ENCODE measurements around the gene U2SURP.
"Not testable (repeated sequence)": the region's sequence is repeated elsewhere in the genome, so short reads cannot be mapped to it uniquely, and the experiment has no call there.

The U2SURP gene

DNA sequence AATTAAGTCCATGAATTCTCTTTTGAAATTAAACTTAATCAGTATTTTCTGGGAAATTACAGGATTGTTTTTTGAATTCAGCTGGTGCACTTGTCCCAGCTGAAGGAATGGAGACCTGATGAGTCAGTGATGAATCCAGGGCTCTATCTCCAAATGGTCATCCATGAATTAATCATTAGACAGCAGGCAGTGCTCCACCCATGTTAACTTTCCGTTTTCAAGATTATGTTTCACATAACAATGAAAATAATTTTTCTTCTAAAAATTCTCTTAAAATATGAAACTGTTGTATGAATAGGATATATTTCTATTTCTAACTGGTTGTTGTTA is 24.0 kb upstream of the U2SURP start:
- DNase-seq, result no peak

DNA sequence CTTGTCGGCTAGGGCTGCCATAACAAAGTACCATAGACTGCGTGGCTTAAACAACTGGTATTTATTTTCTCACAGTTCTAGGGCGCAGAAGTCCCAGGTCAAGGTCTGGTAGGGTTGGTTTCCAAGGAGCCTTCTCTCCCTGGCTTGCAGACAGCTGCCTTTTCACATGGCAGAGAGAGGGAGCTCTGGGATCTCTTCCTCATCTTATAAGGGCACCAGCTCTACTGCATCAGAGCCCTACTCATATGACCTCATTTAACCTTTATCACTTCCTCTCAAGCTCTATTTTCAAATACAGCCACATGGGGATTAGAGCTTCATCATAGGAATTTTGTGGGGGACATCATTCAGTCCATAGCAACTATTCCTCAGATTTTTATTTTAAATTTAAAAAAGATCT is 20.3 kb upstream of the U2SURP start:
- DNase-seq, result no peak

DNA sequence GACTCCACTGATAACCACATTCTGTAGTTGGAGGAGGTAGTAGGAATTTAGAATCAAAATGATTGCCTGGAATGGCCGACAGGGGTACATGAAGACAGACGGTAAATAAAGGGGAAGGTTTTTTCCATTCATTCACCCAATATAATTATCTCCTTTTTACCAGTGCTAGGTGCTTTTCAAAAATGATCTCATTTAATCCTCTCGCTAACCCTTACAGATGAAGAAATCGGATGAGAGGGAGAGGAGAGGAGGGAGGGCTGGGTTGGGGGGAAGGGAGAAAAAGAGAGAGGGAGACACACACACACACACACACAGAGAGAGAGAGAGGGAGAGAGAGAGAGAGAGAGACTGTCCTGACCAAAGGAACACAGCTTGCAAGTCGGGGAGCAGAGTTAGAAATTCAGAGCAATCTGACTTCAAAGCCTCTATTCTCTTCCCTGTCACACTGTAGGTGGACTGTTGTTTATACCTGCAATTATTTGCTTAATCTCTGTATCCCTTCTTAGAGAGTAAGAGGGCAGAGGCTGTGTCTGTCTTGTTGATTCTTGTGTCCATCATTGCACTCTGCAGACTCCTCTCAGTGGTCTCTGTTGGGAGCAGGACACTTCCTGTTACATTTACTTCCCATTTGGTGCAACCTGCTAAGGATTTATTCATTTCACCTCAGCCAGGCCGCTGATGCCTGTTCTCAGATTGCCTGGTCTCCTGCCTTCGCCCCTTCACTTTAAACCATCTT is 19.2 kb upstream of the U2SURP start:
- DNase-seq, result no peak

DNA sequence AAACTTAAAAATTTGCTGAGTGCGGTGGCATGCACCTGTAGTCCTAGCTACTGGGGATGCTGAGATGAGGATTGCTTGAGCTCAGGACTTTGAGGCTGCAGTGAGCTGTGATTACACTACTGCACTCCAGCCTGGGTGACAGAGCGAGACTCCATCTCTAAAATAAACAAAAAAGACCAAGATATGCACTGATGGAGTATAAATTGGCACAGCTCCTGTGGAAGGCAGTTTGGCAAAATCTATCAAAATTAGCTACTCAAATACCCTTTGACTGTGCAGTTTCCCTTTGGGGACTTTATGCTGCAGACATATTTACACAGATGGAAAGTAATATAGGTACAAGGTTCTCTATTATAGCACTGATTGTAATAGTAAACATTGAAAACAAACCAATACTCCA is 18.1 kb upstream of the U2SURP start:
- no peak for DNase-seq

DNA sequence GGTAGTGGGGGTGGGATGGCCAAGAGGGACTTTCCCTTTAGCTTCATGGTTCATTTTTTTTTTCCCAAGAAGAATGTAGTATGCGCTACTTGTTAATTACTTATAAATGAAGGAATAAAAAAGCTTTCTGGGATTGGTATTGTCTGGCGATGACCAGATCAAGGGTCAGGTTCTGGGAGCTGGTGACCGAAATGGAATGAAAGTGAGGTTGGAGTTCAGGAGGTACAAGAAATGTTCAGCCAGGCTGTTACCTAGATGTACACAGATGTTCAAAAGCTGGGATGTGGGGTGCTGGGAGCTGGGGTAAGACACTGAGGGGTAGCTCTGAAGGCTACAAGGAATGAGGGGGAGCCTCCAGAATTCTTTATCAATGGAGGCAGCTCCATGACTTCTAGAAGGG is 17.1 kb upstream of the U2SURP start:
- no peak for DNase-seq

DNA sequence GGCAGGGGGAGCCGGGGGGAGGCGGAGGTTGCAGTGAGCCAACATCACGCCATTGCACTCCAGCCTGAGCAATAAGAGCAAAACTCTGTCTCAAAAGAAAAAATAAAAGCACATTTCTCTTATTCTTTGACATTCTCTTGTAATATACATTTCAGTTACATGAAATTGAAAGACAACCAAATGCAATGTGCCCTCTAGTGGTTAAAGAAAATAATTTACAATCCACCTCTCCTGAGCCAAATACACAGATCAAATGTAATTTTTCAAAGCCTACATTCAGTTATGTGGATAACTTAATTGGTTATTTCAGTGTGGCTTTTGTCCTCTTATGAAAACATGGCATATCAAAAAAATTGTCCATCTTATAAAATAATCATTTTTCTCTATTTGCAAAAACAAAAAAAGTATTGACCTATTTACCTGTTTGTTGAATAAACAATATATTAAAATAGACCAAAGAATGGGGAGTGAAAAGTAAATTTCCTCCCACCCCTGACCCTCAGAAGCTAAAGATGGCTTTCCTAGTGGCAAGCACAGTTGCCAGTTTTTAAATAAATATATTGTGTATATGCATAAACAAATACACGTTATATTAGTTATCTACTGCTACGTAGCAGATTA is 14.2 kb upstream of the U2SURP start:
- DNase-seq, result no peak

DNA sequence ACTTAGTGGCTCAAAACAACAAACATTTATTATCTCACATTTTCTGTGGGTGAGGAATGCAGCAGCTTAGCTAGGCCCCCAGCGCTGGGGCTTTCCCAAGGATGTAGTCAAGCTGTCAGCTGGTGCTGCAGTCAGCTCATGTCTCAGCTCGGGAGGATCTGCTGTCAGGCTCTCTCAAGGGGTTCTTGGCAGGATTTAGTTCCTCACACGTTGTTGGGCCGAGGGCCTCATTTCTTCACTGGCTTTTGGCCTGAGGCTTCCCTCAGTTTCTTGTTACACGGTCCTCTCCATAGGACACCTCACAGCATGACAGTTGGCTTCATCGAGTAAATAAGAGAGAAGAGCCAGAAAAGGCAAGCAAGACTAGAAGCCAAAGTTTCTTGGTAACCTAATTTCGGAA is 13.7 kb upstream of the U2SURP start:
- no peak for DNase-seq

DNA sequence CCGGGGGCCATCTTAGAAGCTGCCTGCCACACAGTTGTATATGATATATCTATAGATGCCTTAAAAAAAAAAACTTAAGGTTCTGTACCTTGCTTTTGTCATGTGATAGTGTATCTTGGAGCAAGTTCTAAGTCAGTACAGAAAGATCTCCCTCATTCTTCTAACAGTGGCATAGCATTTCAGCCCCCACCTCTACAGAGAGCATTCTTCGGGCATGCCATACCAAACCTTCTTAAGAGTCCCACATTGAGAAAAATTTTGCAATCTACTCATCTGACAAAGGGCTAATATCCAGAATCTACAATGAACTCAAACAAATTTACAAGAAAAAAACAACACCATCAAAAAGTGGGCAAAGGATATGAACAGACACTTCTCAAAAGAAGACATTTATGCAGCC is 13.1 kb upstream of the U2SURP start:
- DNase-seq, result not testable (repeated sequence)

DNA sequence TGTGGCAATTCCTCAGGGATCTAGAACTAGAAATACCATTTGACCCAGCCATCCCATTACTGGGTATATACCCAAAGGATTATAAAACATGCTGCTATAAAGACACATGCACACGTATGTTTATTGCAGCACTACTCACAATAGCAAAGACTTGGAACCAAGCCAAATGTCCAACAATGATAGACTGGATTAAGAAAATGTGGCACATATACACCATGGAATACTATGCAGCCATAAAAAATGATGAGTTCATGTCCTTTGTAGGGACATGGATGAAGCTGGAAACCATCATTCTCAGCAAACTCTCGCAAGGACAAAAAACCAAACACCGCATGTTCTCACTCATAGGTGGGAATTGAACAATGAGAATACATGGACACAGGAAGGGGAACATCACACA is 12.5 kb upstream of the U2SURP start:
- not testable (repeated sequence) for DNase-seq

DNA sequence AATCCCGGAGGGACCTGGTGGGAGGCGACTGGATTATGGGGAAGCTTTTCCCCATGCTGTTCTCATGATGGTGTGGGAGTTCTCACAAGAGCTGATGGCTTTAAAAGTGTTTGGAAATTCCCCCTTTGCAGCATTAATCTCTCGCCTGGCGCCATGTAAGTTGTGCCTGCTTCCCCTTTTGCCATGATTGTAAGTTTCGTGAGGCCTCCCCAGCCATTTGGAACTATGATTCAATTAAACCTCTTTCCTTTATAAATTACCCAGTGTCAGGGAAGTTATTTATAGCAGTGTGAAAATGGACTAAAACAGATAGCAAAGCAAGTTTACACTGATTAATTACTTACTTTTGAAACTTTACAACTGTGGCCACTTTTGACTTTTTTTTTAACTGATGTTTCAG is 10.6 kb upstream of the U2SURP start:
- no peak for DNase-seq

DNA sequence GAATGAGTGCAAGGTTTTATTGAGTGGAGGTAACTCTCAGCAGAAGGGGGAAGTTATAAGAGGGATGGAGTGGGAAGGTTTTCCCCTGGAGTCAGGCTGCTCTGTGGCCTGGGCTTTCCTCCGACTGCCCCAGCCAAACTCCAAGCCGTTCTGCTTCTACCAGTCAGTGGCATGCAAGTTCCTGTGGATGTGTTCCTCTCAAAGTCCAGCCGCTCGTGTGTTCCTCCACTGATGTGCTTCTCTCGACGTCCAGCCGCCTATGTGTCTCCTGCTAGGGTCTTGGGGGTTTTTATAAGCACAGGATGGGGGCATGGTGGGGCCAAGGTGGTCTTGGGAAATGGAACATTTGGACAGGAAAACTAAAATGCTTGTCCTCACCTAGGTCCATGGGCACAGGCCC is 9.0 kb upstream of the U2SURP start:
- DNase-seq, result no peak

DNA sequence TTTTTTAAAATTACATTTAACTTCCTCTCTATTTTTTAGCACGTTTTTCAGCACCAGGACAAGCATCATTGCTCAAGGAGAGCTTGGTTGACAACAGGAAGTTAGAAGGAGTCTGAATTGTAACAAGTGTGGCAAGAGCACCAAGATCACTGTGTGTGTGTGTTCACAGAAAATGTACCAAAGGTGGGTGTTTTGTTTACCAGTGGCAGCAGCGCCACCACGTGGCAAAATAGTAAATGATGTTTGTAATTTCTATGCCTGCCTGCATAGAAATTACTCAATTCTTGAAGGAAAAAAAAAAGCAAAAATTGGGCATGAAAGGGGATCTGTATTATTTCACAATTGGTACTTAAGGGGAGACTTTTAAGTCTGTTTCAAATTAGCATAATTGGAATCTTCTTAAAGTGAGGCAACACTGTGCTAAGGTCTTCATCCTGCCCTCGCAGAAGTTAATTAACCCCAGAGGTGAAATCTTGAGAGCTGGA is 7.4 kb upstream of the U2SURP start:
- peak; percentile 39 for DNase-seq

DNA sequence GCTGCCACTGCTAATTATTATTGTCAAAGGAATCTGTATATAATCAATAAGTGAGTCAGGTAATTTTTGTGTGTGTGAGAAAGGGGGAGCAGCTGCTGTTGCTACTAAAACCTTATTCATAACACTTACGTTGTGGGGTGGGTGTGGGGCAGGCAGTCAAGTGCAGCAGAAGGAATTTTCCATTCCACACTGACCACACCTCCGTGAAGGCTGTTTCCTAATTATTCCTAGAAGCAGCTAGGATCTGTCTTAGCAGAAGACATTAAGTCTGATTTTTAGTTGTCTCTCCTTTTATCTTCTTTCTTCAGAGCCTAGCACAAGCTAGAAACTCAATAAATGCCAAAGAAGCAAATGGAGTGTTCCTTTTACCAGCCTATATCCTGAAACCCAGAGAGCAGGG is 4.0 kb upstream of the U2SURP start:
- DNase-seq, result no peak

DNA sequence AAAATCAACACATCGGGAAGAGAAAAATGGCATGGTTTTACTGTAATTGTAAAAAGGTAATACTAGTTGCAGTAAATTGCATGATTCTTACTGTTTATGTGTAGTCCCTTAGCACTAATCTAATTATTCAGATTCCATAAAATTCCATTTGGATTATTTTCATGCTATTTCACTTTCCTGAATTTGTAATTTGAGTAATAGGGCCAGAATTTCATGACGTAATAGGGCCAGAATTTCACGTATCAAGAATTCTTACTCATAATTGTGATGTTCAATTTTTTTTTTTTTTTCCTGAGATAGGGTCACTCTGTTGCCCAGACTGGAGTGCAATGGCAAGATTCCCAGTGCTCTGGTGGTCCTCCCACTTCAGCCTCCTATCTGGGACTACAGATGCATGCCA is 2.9 kb upstream of the U2SURP start:
- no peak for DNase-seq

DNA sequence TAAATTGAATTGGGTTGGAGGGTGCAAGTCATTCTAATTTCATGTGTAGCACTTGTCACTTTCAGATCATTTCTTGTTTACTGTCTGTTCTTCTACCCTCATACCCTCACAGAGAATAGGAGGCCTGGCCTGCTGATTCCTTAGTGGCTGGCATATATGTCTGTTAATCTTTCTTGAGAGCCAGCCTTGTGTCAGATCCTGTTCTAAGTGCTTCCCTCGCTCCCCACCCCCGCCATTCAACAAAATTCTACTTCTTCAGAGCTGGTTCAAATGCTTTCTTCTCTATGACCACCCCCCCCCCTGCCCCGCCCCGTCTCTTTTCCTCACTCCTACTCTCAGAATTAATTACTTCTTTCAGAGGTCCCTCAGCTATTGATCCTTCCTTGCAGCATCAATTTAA is 1.5 kb upstream of the U2SURP start:
- DNase-seq, result no peak

DNA sequence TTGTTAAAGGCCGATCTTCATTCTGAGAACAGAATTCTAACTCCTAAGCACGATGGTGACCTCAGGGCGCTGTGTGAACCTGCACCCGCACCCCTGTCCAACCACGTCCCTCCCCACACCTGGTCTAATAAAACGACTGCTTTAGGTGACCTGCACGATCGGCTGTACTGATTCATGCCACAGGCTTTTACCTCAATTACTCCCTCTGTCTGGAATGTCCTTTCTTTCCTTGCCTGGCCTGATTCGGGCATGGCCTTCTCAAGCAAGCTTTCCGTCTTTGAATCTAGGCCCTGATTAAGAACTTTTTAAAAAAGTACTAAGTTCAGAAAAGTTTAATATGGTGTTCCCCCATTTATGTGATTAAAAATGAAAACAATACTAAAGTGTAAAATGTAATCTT is 842 bp upstream of the U2SURP start:
- DNase-seq, result no peak

DNA sequence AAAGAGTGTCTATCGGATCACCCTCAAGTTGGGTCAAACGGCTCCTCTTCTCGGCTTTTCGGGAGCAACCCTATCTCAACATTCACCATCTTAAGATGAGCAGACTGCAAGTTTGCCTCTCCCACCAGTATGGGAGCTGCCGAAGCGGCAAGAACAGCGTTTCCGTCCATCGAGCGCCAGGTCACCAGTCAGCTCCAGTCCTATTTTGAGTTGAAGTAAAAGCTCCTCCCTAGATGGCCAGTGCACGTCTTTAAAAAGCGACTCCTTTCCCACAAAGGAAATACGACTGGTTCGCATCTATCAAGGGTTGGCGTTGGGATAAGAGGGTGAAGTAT is 369 bp upstream of the U2SURP start:
- DNase-seq, result no peak

DNA sequence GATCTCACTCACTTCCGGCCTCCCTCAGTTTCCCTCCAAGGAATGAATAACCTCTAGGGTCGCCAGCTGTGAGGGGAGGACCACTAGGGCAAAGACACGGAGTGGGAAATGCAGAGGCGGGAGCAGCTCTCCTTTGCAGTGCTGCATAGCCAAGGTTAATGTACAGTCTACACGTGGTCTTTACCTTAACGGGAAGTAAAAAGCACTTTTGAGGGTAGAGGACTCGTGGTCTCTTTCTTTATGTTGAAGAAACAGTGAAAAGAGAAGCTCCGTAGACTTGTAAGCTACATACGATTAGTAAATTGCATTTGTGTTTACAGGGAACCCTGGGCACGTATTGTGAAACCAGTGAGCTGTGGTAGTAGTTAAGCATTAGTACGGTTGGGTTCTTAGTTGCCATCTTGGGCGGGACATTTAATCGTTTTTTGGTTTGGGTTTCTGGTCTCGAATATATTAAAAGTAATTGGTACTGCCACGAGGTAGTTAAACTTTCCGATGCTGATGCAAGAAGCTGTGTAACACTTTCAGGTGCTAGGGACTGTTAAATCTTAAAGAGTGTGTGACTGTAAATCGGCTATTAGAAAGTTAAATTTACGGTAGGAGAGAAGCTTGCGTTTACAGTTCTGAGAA is 828 bp downstream of the U2SURP start:
- DNase-seq, result no peak

DNA sequence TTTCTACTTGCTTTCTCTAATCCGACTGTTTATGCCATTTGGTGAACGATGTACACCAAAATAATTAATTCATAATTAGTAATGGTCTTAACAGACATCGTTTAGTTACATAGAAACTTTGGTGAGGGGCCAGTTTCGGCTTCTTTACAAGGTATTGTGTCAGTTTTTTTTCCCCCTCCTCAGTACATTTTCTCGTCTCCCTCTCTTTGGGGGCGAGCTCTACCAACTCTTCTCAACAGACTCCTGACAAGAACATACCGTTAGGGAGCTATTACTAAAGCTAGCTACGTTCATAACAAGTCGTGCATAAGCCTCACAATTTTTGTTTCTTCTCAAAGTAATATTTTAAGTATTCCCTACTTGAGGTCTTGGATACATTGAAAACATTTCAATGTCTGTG is 1.4 kb downstream of the U2SURP start:
- DNase-seq, result no peak

DNA sequence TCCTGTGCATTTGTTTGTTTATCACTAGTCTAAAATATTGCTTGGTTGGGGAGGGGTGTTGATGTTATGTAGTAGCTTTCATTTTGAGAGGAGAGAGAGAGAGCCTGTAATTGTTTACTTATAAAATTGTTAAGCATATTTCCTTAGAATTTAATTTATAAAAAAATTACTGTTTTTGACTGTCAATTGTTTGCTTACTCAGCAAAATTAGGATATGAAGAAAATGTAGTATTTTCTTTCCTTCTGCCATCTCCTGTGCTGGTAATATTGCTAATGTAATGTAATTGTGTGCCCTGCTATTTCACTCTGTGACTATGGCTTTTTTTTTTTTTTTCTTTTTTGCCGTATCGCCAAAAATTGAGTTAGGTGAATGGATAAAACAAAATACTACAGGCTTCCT is 3.5 kb downstream of the U2SURP start:
- no peak for DNase-seq

DNA sequence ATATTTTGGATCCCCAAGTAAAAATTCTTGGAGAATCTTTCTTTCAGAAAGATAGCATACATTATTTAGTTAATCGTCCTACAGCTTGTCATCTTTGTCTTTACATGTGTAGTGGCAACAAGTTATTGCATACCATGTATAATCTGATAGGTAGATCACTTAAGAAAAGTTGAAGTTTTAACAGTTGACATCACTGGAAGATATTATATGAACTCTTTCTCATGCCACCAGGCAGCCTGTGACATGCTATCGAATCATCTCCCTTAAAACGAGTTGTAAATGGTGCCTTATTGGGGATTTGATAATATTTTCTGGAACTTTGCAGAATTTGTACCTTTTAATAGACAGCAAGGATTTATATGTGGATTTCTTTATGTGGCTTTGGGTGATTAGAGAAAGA is 8.7 kb downstream of the U2SURP start:
- no peak for DNase-seq

DNA sequence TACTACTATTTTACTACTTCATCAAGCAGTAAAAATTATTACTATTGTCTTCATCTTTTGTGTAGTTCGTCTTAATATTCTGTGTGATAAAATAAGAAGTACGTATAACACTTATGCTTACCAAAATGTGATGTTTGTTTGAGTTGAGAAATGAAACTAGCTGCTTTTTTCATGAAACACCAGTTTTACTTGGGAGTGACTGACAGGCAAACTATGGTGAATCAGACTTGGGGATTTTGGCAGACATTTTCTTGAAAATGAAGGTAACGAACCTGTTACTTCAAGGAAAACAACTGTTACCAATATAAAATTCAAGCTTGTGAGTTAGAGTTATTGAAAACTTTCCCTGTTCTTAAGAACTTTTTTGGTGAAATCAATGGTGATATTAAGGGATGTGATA is 10.3 kb downstream of the U2SURP start:
- DNase-seq, result no peak

DNA sequence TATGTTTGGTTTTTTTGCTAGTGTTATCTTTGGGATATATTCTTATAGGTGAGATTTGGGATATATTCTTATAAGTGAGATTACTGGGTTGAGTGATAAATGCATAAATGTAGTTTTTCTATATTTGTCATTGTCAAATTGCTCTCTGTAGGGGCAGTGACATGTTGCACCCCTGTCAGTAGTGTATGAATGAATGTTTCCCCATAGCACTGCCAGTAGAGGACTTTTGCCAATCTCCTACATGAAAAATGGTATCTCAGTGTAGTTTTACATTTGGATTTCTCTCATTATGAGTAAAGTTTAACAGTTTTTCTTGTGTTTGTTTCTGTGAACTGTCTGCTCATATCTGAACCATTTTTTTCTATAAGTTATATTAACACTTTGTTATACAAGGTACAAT is 13.6 kb downstream of the U2SURP start:
- DNase-seq, result no peak

DNA sequence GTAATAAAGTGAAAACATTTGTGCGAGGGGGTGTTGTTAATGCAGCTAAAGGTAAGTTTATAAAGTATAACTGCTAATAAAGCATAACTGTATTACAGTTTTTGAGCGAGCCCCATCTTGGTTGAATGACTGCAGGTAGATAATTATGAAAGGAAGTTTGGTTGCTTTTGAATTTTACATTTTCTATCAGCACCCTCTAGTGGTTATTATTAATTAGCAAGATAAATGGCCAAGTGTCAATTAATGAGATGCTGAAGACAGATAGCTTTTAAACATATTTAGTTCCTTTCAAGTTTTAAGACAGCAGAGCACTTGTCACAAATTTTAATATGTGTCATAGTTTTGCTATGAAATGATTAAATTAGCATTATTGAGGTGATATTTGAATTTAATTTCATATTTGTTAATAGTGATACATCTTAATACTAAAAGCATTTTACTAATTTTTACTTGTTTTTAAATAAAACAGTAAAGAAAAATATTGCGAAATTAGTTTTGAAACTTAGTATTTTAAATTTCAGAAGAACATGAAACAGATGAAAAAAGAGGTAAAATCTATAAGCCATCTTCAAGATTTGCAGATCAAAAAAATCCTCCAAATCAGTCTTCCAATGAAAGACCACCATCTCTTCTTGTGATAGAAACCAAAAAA is 15.1 kb downstream of the U2SURP start:
- DNase-seq, result no peak

Data from DMS153 (cell line).